Measurements from ENCODE around the gene MACC1.

The MACC1 gene

GRCh38 chr7:20225384-20225783, 8.2 kb upstream of the MACC1 start:
- in situ Hi-C loops (cut with MboI; ENCODE audit: low pct_unique_long_range_greater_than_20kb, low sequenced_read_pairs, unreplicated experiment): no loop called here
- no peak for DNase-seq (ENCODE audit: low spot score)
- TF ChIP-seq CTCF (IDR thresholded peaks at IDR 0.05; ENCODE audit: extremely low read depth, insufficient read depth, missing control alignments): no peak

- no peak for TF ChIP-seq CTCF (IDR thresholded peaks at IDR 0.05; ENCODE audit: extremely low read depth, insufficient read depth, missing control alignments)
- no peak for DNase-seq (ENCODE audit: low spot score)
- in situ Hi-C loops (cut with MboI; ENCODE audit: low pct_unique_long_range_greater_than_20kb, low sequenced_read_pairs, unreplicated experiment): no loop called here
Observed at GRCh38 chr7:20224025-20224424, 6.8 kb upstream of the MACC1 start.

GRCh38 chr7:20223356-20223755, 6.2 kb upstream of the MACC1 start:
- in situ Hi-C loops (cut with MboI; ENCODE audit: low pct_unique_long_range_greater_than_20kb, low sequenced_read_pairs, unreplicated experiment): no loop called here
- DNase-seq (ENCODE audit: low spot score): no peak
- no peak for TF ChIP-seq CTCF (IDR thresholded peaks at IDR 0.05; ENCODE audit: extremely low read depth, insufficient read depth, missing control alignments)

DNA sequence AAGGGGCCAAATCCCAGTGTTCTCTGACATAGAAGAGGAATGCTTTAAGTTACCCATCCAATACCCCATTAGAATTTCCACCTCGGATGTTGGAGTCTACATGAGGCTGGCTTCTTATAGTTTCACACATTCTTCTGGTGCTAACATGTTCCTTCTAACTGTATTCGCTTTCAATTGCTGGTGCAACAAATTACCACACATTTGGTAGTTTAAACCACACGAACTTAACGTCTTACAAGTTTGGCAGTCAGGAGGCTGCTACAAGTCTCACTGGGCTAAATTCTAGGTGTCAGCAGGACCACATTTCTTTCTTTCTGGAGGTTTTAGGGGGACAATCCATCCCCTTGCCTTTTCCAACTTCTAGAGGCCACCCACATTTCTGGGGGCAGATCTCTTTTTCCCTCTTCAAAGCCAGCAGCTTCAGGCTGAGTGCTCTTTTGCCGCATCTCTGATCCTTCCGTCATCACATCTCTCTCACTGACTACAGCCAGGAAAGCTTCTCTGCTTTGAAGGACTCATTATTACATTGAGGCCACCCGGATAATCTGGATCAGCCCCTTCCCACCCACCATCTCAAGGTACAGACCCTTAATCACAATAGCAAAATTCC, 5.1 kb upstream of the MACC1 start:
- no peak for TF ChIP-seq CTCF (IDR thresholded peaks at IDR 0.05; ENCODE audit: extremely low read depth, insufficient read depth, missing control alignments)
- in situ Hi-C loops (cut with MboI; ENCODE audit: low pct_unique_long_range_greater_than_20kb, low sequenced_read_pairs, unreplicated experiment): no loop called here
- no peak for DNase-seq (ENCODE audit: low spot score)

DNA sequence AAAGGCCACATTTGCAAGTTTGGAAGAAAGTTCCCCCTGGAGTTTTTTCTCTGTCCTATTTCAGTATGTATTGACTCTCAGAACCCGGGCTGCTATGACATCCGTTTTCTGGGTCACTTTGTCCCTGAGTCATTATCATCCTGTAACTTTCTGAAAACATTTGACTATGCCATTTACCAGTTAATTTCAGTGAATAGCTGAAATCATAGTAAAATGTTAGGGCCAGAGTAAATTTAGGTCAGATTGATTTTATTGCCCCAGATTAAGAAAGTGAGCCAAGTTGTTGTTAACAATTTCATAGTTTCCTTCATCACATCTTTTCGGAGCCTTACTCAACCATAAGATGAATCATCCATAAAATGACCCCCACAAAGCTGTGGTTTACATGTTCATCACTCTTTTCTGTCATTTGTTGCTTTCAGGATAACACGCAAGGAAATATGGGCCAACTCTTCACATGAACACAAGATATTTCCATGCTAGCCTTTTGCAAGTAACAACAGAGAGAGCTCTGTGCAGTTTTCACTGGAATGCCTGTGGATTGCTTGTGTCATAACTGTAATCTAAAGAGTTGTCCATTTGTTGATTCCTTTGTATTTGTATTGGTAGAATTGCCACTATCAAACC, 3.9 kb upstream of the MACC1 start:
- no peak for TF ChIP-seq CTCF (IDR thresholded peaks at IDR 0.05; ENCODE audit: extremely low read depth, insufficient read depth, missing control alignments)
- no peak for DNase-seq (ENCODE audit: low spot score)
- in situ Hi-C loops (cut with MboI; ENCODE audit: low pct_unique_long_range_greater_than_20kb, low sequenced_read_pairs, unreplicated experiment): no loop called here

GRCh38 chr7:20220293-20220761, 3.1 kb upstream of the MACC1 start:
- no peak for DNase-seq (ENCODE audit: low spot score)
- in situ Hi-C loops (cut with MboI; ENCODE audit: low pct_unique_long_range_greater_than_20kb, low sequenced_read_pairs, unreplicated experiment): no loop called here
- TF ChIP-seq CTCF (IDR thresholded peaks at IDR 0.05; ENCODE audit: extremely low read depth, insufficient read depth, missing control alignments): no peak

All from GM13977 (cell line).